ENCODE data around the gene KCNMA1.

Gene KCNMA1

DNA sequence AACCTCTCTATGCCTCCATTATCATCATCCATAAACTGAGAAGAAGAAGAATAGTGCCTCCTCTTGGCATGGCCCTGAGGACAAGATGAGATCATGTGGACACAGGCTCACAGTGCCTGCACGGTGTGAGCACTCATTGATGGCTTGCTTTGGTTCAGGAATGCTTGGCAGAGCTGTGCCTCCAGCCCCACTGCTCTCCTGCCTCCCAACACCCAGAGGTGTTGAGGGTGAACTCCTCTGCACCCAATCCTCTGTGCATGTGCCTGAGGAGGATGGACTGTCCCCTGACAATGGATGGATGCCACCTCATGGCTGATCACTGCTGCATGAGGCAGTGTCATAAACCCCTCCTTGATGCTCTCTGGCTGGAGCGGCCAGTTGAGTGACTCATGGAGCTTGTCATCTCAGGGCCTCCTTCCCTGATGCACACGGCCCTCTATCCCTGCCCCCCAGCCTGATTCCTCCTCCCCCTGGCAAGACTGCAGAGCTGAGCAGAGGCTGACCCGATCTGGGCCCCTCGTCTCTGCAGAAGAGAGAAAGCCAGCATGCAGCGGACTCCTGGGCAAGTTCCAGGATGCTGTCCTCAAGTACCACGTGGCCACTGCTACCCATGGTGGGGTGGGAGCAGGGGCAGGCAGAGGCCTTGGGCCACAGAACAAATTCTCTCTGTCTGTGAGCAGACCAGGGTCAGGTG is 136.3 kb downstream of the KCNMA1 start:
- no peaks in the 10 kb centered on the region for H3K9me3 ChIP-seq (ENCODE audit: control insufficient read depth, insufficient read depth, low read length)
- H3K36me3 ChIP-seq (ENCODE audit: insufficient read depth, low read length) = no peaks in the 10 kb centered on the region
- peaks cover 8% of the 10 kb centered on the region for H3K4me1 ChIP-seq (ENCODE audit: insufficient read depth, low read length)
- H3K9ac ChIP-seq (ENCODE audit: low read depth, low read length) = no peak overlapping the region

GRCh38 chr10:77500754-77501151 is 136.9 kb downstream of the KCNMA1 start:
- Histone ChIP-seq H3K4me1 (ENCODE audit: insufficient read depth, low read length) (peaks cover 8% of the 10 kb centered on the region), H3K9ac (ENCODE audit: low read depth, low read length) (no peak overlapping the region), H3K9me3 (ENCODE audit: control insufficient read depth, insufficient read depth, low read length) (no peaks in the 10 kb centered on the region), H3K36me3 (ENCODE audit: insufficient read depth, low read length) (no peaks in the 10 kb centered on the region)

DNA sequence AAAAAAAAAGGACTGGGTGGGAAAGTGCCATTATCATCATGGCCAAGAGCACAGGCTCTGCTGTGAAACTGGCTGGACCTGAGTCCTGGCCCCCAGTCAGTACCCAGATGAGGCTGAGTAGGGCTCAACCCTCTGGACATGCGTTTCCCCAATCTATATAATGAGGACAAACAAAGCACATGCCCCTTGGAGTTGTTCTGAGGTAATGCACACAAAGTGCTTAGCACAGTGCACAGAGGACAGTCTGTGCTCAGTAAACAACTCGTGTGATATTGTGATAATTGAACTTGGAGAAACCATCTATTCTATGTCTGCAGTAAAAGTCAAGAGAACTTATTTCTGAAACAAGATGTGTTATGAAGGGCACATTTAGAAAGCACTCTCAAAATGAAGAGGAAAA is 138.8 kb downstream of the KCNMA1 start:
- Histone ChIP-seq H3K36me3 (ENCODE audit: insufficient read depth, low read length) (no peaks in the 10 kb centered on the region), H3K4me1 (ENCODE audit: insufficient read depth, low read length) (no peaks in the 10 kb centered on the region; the same call in 1 of the 2 replicates), H3K9ac (ENCODE audit: low read depth, low read length) (no peak overlapping the region), H3K9me3 (ENCODE audit: control insufficient read depth, insufficient read depth, low read length) (no peaks in the 10 kb centered on the region)

DNA sequence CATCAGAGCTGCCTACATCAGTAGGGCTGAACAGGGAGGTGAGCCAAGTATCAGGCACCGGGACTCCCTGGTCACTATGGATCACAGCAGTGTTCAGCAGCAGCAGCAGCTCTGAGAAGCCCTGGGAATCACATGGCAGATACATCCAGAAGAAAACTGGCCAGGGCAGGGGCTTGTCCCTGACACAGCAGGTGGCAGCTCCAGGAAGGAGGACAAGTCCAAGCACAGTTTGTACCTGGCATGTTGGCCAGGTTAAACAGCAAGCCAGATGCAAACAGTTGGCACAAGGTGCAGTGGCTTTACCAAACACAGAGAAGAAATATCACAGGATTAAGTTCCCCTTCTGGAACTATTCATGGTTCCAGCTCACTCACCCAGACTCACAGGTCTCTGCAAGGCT is 139.4 kb downstream of the KCNMA1 start:
- H3K36me3 ChIP-seq (ENCODE audit: insufficient read depth, low read length) = no peaks in the 10 kb centered on the region
- no peak overlapping the region for H3K9ac ChIP-seq (ENCODE audit: low read depth, low read length)
- H3K4me1 ChIP-seq (ENCODE audit: insufficient read depth, low read length) = no peaks in the 10 kb centered on the region; the same call in 1 of the 2 replicates
- H3K9me3 ChIP-seq (ENCODE audit: control insufficient read depth, insufficient read depth, low read length) = no peaks in the 10 kb centered on the region

- H3K9ac ChIP-seq (ENCODE audit: low read depth, low read length) = no peak overlapping the region
- H3K36me3 ChIP-seq (ENCODE audit: insufficient read depth, low read length) = no peaks in the 10 kb centered on the region
- H3K9me3 ChIP-seq (ENCODE audit: control insufficient read depth, insufficient read depth, low read length) = no peaks in the 10 kb centered on the region
- H3K4me1 ChIP-seq (ENCODE audit: insufficient read depth, low read length) = no peaks in the 10 kb centered on the region; the same call in 1 of the 2 replicates
Observed at GRCh38 chr10:77497748-77498147, 139.9 kb downstream of the KCNMA1 start.

- Histone ChIP-seq H3K9me3 (ENCODE audit: control insufficient read depth, insufficient read depth, low read length) (no peaks in the 10 kb centered on the region), H3K36me3 (ENCODE audit: insufficient read depth, low read length) (no peaks in the 10 kb centered on the region), H3K4me1 (ENCODE audit: insufficient read depth, low read length) (no peaks in the 10 kb centered on the region; the same call in 1 of the 2 replicates), H3K9ac (ENCODE audit: low read depth, low read length) (no peak overlapping the region)
Observed at GRCh38 chr10:77496941-77497420, 140.6 kb downstream of the KCNMA1 start.

GRCh38 chr10:77494756-77495541 is 142.7 kb downstream of the KCNMA1 start:
- Histone ChIP-seq H3K9ac (ENCODE audit: low read depth, low read length) (no peak overlapping the region), H3K9me3 (ENCODE audit: control insufficient read depth, insufficient read depth, low read length) (no peaks in the 10 kb centered on the region), H3K4me1 (ENCODE audit: insufficient read depth, low read length) (no peaks in the 10 kb centered on the region; the same call in 1 of the 2 replicates), H3K36me3 (ENCODE audit: insufficient read depth, low read length) (no peaks in the 10 kb centered on the region)

GRCh38 chr10:77494327-77494726 is 143.3 kb downstream of the KCNMA1 start:
- Histone ChIP-seq H3K9me3 (ENCODE audit: control insufficient read depth, insufficient read depth, low read length) (no peaks in the 10 kb centered on the region), H3K36me3 (ENCODE audit: insufficient read depth, low read length) (no peaks in the 10 kb centered on the region), H3K4me1 (ENCODE audit: insufficient read depth, low read length) (no peaks in the 10 kb centered on the region; the same call in 1 of the 2 replicates), H3K9ac (ENCODE audit: low read depth, low read length) (no peak overlapping the region)

- Histone ChIP-seq H3K9me3 (ENCODE audit: control insufficient read depth, insufficient read depth, low read length) (no peaks in the 10 kb centered on the region), H3K36me3 (ENCODE audit: insufficient read depth, low read length) (no peaks in the 10 kb centered on the region), H3K4me1 (ENCODE audit: insufficient read depth, low read length) (no peaks in the 10 kb centered on the region; the same call in 1 of the 2 replicates), H3K9ac (ENCODE audit: low read depth, low read length) (no peak overlapping the region)
Observed at GRCh38 chr10:77493851-77494261, 143.8 kb downstream of the KCNMA1 start.

- Histone ChIP-seq H3K4me1 (ENCODE audit: insufficient read depth, low read length) (no peaks in the 10 kb centered on the region; the same call in 1 of the 2 replicates), H3K9ac (ENCODE audit: low read depth, low read length) (no peak overlapping the region), H3K36me3 (ENCODE audit: insufficient read depth, low read length) (no peaks in the 10 kb centered on the region), H3K9me3 (ENCODE audit: control insufficient read depth, insufficient read depth, low read length) (no peaks in the 10 kb centered on the region)
Observed at GRCh38 chr10:77493239-77493806, 144.3 kb downstream of the KCNMA1 start.

- Histone ChIP-seq H3K9ac (ENCODE audit: low read depth, low read length) (no peak overlapping the region), H3K9me3 (ENCODE audit: control insufficient read depth, insufficient read depth, low read length) (no peaks in the 10 kb centered on the region), H3K4me1 (ENCODE audit: insufficient read depth, low read length) (no peaks in the 10 kb centered on the region; the same call in 1 of the 2 replicates), H3K36me3 (ENCODE audit: insufficient read depth, low read length) (no peaks in the 10 kb centered on the region)
Observed at GRCh38 chr10:77492368-77492994, 145.1 kb downstream of the KCNMA1 start.

- Histone ChIP-seq H3K36me3 (ENCODE audit: insufficient read depth, low read length) (no peaks in the 10 kb centered on the region), H3K9me3 (ENCODE audit: control insufficient read depth, insufficient read depth, low read length) (no peaks in the 10 kb centered on the region), H3K9ac (ENCODE audit: low read depth, low read length) (no peak overlapping the region), H3K4me1 (ENCODE audit: insufficient read depth, low read length) (no peaks in the 10 kb centered on the region)
Observed at GRCh38 chr10:77490534-77491314, 146.9 kb downstream of the KCNMA1 start.

DNA sequence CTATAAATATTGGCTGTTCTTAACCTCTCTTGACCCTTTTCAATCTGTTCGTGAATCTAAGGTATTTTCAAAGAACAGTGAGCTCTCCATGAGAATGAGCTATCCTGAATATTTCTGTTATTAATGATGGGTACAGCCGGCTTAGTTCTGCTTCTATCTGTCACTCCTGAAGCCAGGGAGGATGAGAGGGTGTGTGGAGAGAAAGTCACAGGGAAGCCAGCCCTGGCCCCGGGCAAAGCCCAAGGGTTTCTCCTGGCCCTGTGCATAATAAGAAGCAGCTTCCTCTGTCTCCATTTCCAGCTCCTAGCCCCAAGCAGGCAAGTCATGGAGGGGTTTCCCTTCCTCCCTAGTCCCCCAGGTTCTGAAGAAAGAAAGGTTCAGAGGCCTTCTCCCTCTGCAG is 151.1 kb downstream of the KCNMA1 start:
- Histone ChIP-seq H3K4me1 (ENCODE audit: insufficient read depth, low read length) (no peaks in the 10 kb centered on the region), H3K9me3 (ENCODE audit: control insufficient read depth, insufficient read depth, low read length) (no peaks in the 10 kb centered on the region), H3K9ac (ENCODE audit: low read depth, low read length) (no peak overlapping the region), H3K36me3 (ENCODE audit: insufficient read depth, low read length) (no peaks in the 10 kb centered on the region)

- no peaks in the 10 kb centered on the region for H3K9me3 ChIP-seq (ENCODE audit: control insufficient read depth, insufficient read depth, low read length)
- no peaks in the 10 kb centered on the region for H3K4me1 ChIP-seq (ENCODE audit: insufficient read depth, low read length)
- H3K36me3 ChIP-seq (ENCODE audit: insufficient read depth, low read length) = no peaks in the 10 kb centered on the region
- no peak overlapping the region for H3K9ac ChIP-seq (ENCODE audit: low read depth, low read length)
Observed at GRCh38 chr10:77485847-77486246, 151.8 kb downstream of the KCNMA1 start.
